Neural progenitor cell (in vitro differentiated cells): Measurements from ENCODE around the gene MAP4K5. TPM values are rescaled to one million over a fixed set of nuclear protein-coding genes. Genes with fewer than 3 reads are reported as not detected.

Experiments used
- DNase-seq: peaks from one replicate; pipeline ENCODE4 v3.0.0-alpha.2; 2016; ENCODE audit warnings: low spot score
- H2AFZ ChIP-seq: fragments of 200-600 bp; sonication (generic); replicated peaks from 2 replicates; pipeline ENCODE4 v1.6.1; 2016; ENCODE audit warnings: antibody characterized with exemption
- H3F3A ChIP-seq: fragments of 200-600 bp; sonication (generic); 2 replicates; pipeline ENCODE4 v1.6.1; 2016; ENCODE audit warnings: antibody characterized with exemption, low read depth
- H3K27ac ChIP-seq: fragments of 200-600 bp; sonication (generic); 2 replicates; pipeline ENCODE4 v1.5.1; 2016; ENCODE audit warnings: mild to moderate bottlenecking
- H3K27me3 ChIP-seq: fragments of 200-600 bp; sonication (generic); 2 replicates; pipeline ENCODE4 v1.6.1; 2016; ENCODE audit warnings: mild to moderate bottlenecking, moderate library complexity
- H3K36me3 ChIP-seq: fragments of 200-600 bp; sonication (generic); 2 replicates; pipeline ENCODE4 v1.5.1; 2016
- H3K4me1 ChIP-seq: fragments of 200-600 bp; sonication (generic); 2 replicates; pipeline ENCODE4 v1.6.1; 2016; ENCODE audit warnings: mixed run types
- H3K4me2 ChIP-seq: fragments of 200-600 bp; sonication (generic); 2 replicates; pipeline ENCODE4 v1.6.1; 2016
- H3K4me3 ChIP-seq: fragments of 200-600 bp; sonication (generic); 2 replicates; pipeline ENCODE4 v1.5.1; 2016
- H3K79me2 ChIP-seq: fragments of 200-600 bp; sonication (generic); 2 replicates; pipeline ENCODE4 v1.6.1; 2016; ENCODE audit warnings: low read depth
- H3K9ac ChIP-seq: fragments of 200-600 bp; sonication (generic); 2 replicates; pipeline ENCODE4 v1.6.1; 2016
- H3K9me3 ChIP-seq: fragments of 200-600 bp; sonication (generic); 2 replicates; pipeline ENCODE4 v1.5.1; 2016; ENCODE audit warnings: low read depth
- H4K20me1 ChIP-seq: fragments of 200-600 bp; sonication (generic); 2 replicates; pipeline ENCODE4 v1.6.1; 2016; ENCODE audit warnings: low read depth
- H3K27ac Mint-ChIP-seq: 3 replicates; pipeline ENCODE4 v1.8.0; 2021; ENCODE audit warnings: mixed read lengths
- H3K27me3 Mint-ChIP-seq: 2 replicates; pipeline ENCODE4 v1.8.0; 2022; ENCODE audit warnings: low read depth, mild to moderate bottlenecking, inconsistent platforms, moderate library complexity, mixed read lengths; ENCODE audit not compliant: insufficient read depth
- H3K36me3 Mint-ChIP-seq: 3 replicates; pipeline ENCODE4 v1.8.0; 2021; ENCODE audit warnings: mixed read lengths
- H3K4me1 Mint-ChIP-seq: 3 replicates; pipeline ENCODE4 v1.8.0; 2021; ENCODE audit warnings: mixed read lengths
- H3K4me3 Mint-ChIP-seq: 3 replicates; pipeline ENCODE4 v1.8.0; 2021; ENCODE audit warnings: mild to moderate bottlenecking, moderate library complexity, mixed read lengths
- H3K9me3 Mint-ChIP-seq: 3 replicates; pipeline ENCODE4 v1.8.0; 2020; ENCODE audit warnings: mixed read lengths
- EZH2 ChIP-seq: fragments of 200-600 bp; sonication (generic); IDR thresholded peaks from 2 replicates; pipeline ENCODE4 v1.6.1; 2017; ENCODE audit warnings: antibody characterized with exemption, mild to moderate bottlenecking, moderate library complexity
- EZH2phosphoT487 ChIP-seq: fragments of 200-600 bp; sonication (generic); IDR thresholded peaks from 2 replicates; pipeline ENCODE4 v1.6.1; 2017; ENCODE audit warnings: antibody characterized with exemption
- total RNA-seq: library from RNA; depleted of rRNA; stranded (reverse); fragments of >200 nt; gene quantifications from 2 replicates; pipeline ENCODE4 v1.2.3, GENCODE V29; 2015; ENCODE audit warnings: low replicate concordance
- TF ChIP-seq, protein P1 (sequence below): fragments of 200-600 bp; sonication (generic); IDR thresholded peaks from 2 replicates; pipeline ENCODE4 v1.5.1; 2017; ENCODE audit warnings: antibody characterized with exemption, mild to moderate bottlenecking

Gene MAP4K5
- total RNA-seq, 1 donor from 2014 or later: 114 TPM

GRCh38 chr14:50453869-50454268, 78.5 kb downstream of the MAP4K5 start:
- Mint-ChIP-seq H3K27me3 (no peaks in the 10 kb centered on the region), H3K27ac (no peak overlapping the region), H3K4me1 (no peaks in the 10 kb centered on the region), H3K9me3 (no peaks in the 10 kb centered on the region), H3K36me3 (peaks cover 45% of the 10 kb centered on the region), H3K4me3 (no peak overlapping the region)
- Histone ChIP-seq H3F3A (no peaks in the 10 kb centered on the region), H3K79me2 (no peaks in the 10 kb centered on the region), H3K36me3 (peaks cover 53% of the 10 kb centered on the region), H3K27ac (no peak overlapping the region), H2AFZ (no peak overlapping the region), H3K4me3 (no peak overlapping the region), H4K20me1 (no peaks in the 10 kb centered on the region), H3K4me1 (no peaks in the 10 kb centered on the region), H3K9ac (no peak overlapping the region), H3K4me2 (no peak overlapping the region), H3K27me3 (no peaks in the 10 kb centered on the region), H3K9me3 (no peaks in the 10 kb centered on the region)
- DNase-seq: no peak
- TF ChIP-seq, protein P1, sequence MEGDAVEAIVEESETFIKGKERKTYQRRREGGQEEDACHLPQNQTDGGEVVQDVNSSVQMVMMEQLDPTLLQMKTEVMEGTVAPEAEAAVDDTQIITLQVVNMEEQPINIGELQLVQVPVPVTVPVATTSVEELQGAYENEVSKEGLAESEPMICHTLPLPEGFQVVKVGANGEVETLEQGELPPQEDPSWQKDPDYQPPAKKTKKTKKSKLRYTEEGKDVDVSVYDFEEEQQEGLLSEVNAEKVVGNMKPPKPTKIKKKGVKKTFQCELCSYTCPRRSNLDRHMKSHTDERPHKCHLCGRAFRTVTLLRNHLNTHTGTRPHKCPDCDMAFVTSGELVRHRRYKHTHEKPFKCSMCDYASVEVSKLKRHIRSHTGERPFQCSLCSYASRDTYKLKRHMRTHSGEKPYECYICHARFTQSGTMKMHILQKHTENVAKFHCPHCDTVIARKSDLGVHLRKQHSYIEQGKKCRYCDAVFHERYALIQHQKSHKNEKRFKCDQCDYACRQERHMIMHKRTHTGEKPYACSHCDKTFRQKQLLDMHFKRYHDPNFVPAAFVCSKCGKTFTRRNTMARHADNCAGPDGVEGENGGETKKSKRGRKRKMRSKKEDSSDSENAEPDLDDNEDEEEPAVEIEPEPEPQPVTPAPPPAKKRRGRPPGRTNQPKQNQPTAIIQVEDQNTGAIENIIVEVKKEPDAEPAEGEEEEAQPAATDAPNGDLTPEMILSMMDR: no peak
- TF ChIP-seq EZH2phosphoT487 (no peak), EZH2 (no peak)

DNA sequence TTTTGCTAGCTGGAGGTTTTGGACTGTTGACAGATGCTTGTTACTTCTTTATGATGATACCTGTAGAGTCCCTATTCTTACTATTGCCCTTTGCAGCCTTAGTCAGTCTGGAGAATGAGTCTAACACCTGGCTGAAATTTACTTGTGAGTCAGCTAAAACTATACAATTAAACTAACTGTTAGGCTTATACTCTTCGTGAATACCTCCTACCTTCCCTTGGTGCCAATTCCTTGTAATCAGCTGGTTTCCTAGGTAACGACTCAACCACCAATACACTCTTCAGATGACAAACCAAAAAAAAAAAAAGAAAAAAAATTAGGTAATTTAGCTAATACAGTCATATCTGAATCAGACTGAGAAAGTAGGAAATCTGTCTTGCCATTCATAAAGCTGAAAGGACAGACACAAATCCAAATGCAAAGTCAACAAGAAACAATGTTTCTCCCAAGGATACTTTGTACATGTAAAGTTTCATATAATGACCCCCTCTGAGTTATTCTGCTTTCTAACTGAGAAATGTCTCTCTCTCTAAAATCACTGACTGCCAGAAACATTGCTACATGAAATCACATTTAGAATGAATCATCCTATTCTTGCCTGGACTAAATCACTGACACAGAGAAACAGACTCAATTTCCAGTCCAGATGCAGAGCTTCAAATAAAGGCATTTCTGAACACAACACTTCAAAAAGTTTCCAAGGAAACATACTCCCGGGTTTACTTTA, 79.2 kb downstream of the MAP4K5 start:
- H3K4me2 ChIP-seq: no peak overlapping the region
- no peaks in the 10 kb centered on the region for H3K9me3 Mint-ChIP-seq
- TF ChIP-seq, protein P1: no peak
- TF ChIP-seq EZH2phosphoT487 (no peak), EZH2 (no peak)

GRCh38 chr14:50452296-50452695, 80.1 kb downstream of the MAP4K5 start:
- Mint-ChIP-seq H3K27ac (no peak overlapping the region), H3K9me3 (no peaks in the 10 kb centered on the region), H3K36me3 (peaks cover 51% of the 10 kb centered on the region), H3K4me3 (no peak overlapping the region), H3K27me3 (no peaks in the 10 kb centered on the region), H3K4me1 (no peaks in the 10 kb centered on the region)
- H3K27me3 ChIP-seq: no peaks in the 10 kb centered on the region
- H3K9ac ChIP-seq: no peak overlapping the region
- no peaks in the 10 kb centered on the region for H4K20me1 ChIP-seq
- DNase-seq: no peak
- no peaks in the 10 kb centered on the region for H3K4me1 ChIP-seq
- H3F3A ChIP-seq: no peaks in the 10 kb centered on the region
- no peak overlapping the region for H3K4me2 ChIP-seq
- H3K4me3 ChIP-seq: no peak overlapping the region
- TF ChIP-seq, protein P1: no peak
- TF ChIP-seq EZH2phosphoT487: no peak
- TF ChIP-seq EZH2: no peak
- H3K79me2 ChIP-seq: no peaks in the 10 kb centered on the region
- no peak overlapping the region for H3K27ac ChIP-seq
- no peaks in the 10 kb centered on the region for H3K9me3 ChIP-seq
- H2AFZ ChIP-seq: no peak overlapping the region
- peaks cover 61% of the 10 kb centered on the region for H3K36me3 ChIP-seq

More for the DNA sequence above, 79.2 kb downstream of the MAP4K5 start:
- no peaks in the 10 kb centered on the region for H3K4me1 Mint-ChIP-seq
- no peaks in the 10 kb centered on the region for H3K27me3 Mint-ChIP-seq
- Histone ChIP-seq H3K27me3 (no peaks in the 10 kb centered on the region), H4K20me1 (no peaks in the 10 kb centered on the region), H3K36me3 (peaks cover 59% of the 10 kb centered on the region), H3K4me3 (no peak overlapping the region), H3K9ac (no peak overlapping the region), H3K4me1 (no peaks in the 10 kb centered on the region), H3K9me3 (no peaks in the 10 kb centered on the region), H2AFZ (no peak overlapping the region), H3K79me2 (no peaks in the 10 kb centered on the region), H3K27ac (no peak overlapping the region), H3F3A (no peaks in the 10 kb centered on the region)
- no peak overlapping the region for H3K27ac Mint-ChIP-seq
- peaks cover 47% of the 10 kb centered on the region for H3K36me3 Mint-ChIP-seq
- no peak for DNase-seq
- no peak overlapping the region for H3K4me3 Mint-ChIP-seq
